CD14-positive monocyte (primary cell): Measurements from ENCODE around the gene GRIK2. TPM values are rescaled to one million over a fixed set of nuclear protein-coding genes. Genes with fewer than 3 reads are reported as not detected.

Source experiments
- DNase-seq, 3 donors: peaks; one replicate each; pipeline ENCODE4 v3.0.0-alpha.2; 2011 to 2022
- H2AFZ ChIP-seq: 2 replicates; pipeline ENCODE4 v1.6.0; 2012; ENCODE audit warnings: mild to moderate bottlenecking, low read depth, low read length, inconsistent platforms; ENCODE audit not compliant: insufficient read depth, poor library complexity, severe bottlenecking
- H3K27ac ChIP-seq, 2 donors: 1 replicate in 1 of 2; 2 replicates in 1 of 2; pipeline ENCODE4 v1.5.1; 2012 to 2013; ENCODE audit warnings: low read length in 2 of 2, control low read depth in 1 of 2, inconsistent platforms in 1 of 2, low read depth in 1 of 2, mild to moderate bottlenecking in 1 of 2
- H3K27me3 ChIP-seq, 2 donors: one replicate each; pipeline versions ENCODE4 v1.6.0 to v1.6.1; 2011 to 2013; ENCODE audit warnings: low read length in 2 of 2; ENCODE audit not compliant: control insufficient read depth in 2 of 2, insufficient read depth in 2 of 2
- H3K36me3 ChIP-seq, 2 donors: replicated peaks in 1 of 2; 1 replicate in 1 of 2; 2 replicates in 1 of 2; pipeline versions ENCODE4 v1.5.1 to v1.6.1; 2012 to 2013; ENCODE audit warnings: low read length in 2 of 2, control low read depth in 1 of 2, inconsistent platforms in 1 of 2, mild to moderate bottlenecking in 1 of 2; ENCODE audit not compliant: insufficient read depth in 2 of 2, control insufficient read depth in 1 of 2
- H3K4me1 ChIP-seq, 2 donors: 1 replicate in 1 of 2; 2 replicates in 1 of 2; pipeline versions ENCODE4 v1.5.1 to v1.6.1; 2012 to 2013; ENCODE audit warnings: low read length in 2 of 2, control low read depth in 1 of 2, inconsistent platforms in 1 of 2, mild to moderate bottlenecking in 1 of 2, moderate library complexity in 1 of 2; ENCODE audit not compliant: insufficient read depth in 2 of 2, control insufficient read depth in 1 of 2
- H3K4me2 ChIP-seq: replicated peaks from 2 replicates; pipeline ENCODE3; 2012; ENCODE audit warnings: low read length, moderate library complexity, mild to moderate bottlenecking; ENCODE audit not compliant: poor library complexity, severe bottlenecking; ENCODE audit errors: extremely low read depth
- H3K4me3 ChIP-seq, 3 experiments: fragments of 200-600 bp in 1 of 3; sonication (generic) in 1 of 3; replicated peaks in 1 of 3; 1 replicate in 2 of 3; 2 replicates in 1 of 3; pipeline ENCODE4 v1.5.1; 2011 to 2013; ENCODE audit warnings: low read length in 3 of 3, mild to moderate bottlenecking in 3 of 3, control low read depth in 2 of 3, low read depth in 2 of 3, inconsistent platforms in 1 of 3, moderate library complexity in 1 of 3
- H3K79me2 ChIP-seq: 2 replicates; pipeline ENCODE4 v1.6.0; 2012; ENCODE audit warnings: mild to moderate bottlenecking, control low read depth, inconsistent platforms, low read length, moderate library complexity; ENCODE audit not compliant: insufficient read depth
- H3K9ac ChIP-seq: 2 replicates; pipeline ENCODE4 v1.6.0; 2017; ENCODE audit warnings: low read length, mild to moderate bottlenecking; ENCODE audit not compliant: insufficient read depth, poor library complexity, severe bottlenecking
- H3K9me3 ChIP-seq, 2 donors: replicated peaks in 1 of 2; 1 replicate in 1 of 2; 2 replicates in 1 of 2; pipeline versions ENCODE4 v1.5.1 to v1.6.1; 2012 to 2013; ENCODE audit warnings: low read length in 2 of 2, control low read depth in 1 of 2; ENCODE audit not compliant: control insufficient read depth in 1 of 2, insufficient read depth in 1 of 2
- H4K20me1 ChIP-seq: 2 replicates; pipeline ENCODE4 v1.6.0; 2012; ENCODE audit warnings: mild to moderate bottlenecking, low read length, control low read depth, moderate library complexity; ENCODE audit not compliant: insufficient read depth
- H3K27ac Mint-ChIP-seq, 7 donors: one replicate each; pipeline ENCODE4 v1.8.0; 2020; ENCODE audit warnings: mild to moderate bottlenecking in 7 of 7, mixed read lengths in 7 of 7, moderate library complexity in 6 of 7, inconsistent platforms in 2 of 7
- H3K27me3 Mint-ChIP-seq, 3 donors: one replicate each; pipeline ENCODE4 v1.8.0; 2021 to 2022; ENCODE audit warnings: low read depth in 3 of 3, mild to moderate bottlenecking in 3 of 3, mixed read lengths in 3 of 3, moderate library complexity in 3 of 3, inconsistent platforms in 1 of 3
- H3K36me3 Mint-ChIP-seq, 2 donors: one replicate each; pipeline ENCODE4 v1.8.0; 2020; ENCODE audit warnings: mixed read lengths in 2 of 2, inconsistent platforms in 1 of 2, mild to moderate bottlenecking in 1 of 2
- H3K4me1 Mint-ChIP-seq: one replicate; pipeline ENCODE4 v1.8.0; 2020; ENCODE audit warnings: mild to moderate bottlenecking, mixed read lengths
- H3K4me3 Mint-ChIP-seq, 2 donors: one replicate each; pipeline ENCODE4 v1.8.0; 2020; ENCODE audit warnings: mild to moderate bottlenecking in 2 of 2, mixed read lengths in 2 of 2, moderate library complexity in 1 of 2
- H3K9me3 Mint-ChIP-seq, 7 donors: one replicate each; pipeline ENCODE4 v1.8.0; 2020 to 2022; ENCODE audit warnings: mixed read lengths in 7 of 7, mild to moderate bottlenecking in 6 of 7, moderate library complexity in 6 of 7, inconsistent platforms in 2 of 7
- WGBS: methylation state at CpG from one replicate; pipeline ENCODE4 v1.1.5; 2013; ENCODE audit warnings: missing lambda C conversion rate; ENCODE audit not compliant: insufficient coverage; 5-methylcytosine and 5-hydroxymethylcytosine counted together
- intact Hi-C, 2 donors: fragments of 100-400 bp; cut with micrococcal nuclease; formaldehyde crosslinking; loops; one replicate each; pipeline versions ENCODE4 v1.15.0 to v1.15.1; 2023
- polyA plus RNA-seq, 3 donors: library from polyadenylated mRNA; depleted of rRNA in 1 of 3; unstranded in 2 of 3; stranded (reverse) in 1 of 3; fragments of 300-500 nt in 2 of 3; fragments of >200 nt in 1 of 3; fragmentation: Illumina TruSeq in 2 of 3; gene quantifications; 1 replicate in 2 of 3; 2 replicates in 1 of 3; pipeline ENCODE4 v1.2.3, GENCODE V29; 2012 to 2021
- TF ChIP-seq, protein P1 (sequence below): fragments of 200-600 bp; IDR thresholded peaks from one replicate; pipeline ENCODE4 v1.8.0; 2022; ENCODE audit warnings: antibody characterized with exemption, mild to moderate bottlenecking

The GRIK2 gene
- polyA plus RNA-seq, 3 donors: not detected

DNA sequence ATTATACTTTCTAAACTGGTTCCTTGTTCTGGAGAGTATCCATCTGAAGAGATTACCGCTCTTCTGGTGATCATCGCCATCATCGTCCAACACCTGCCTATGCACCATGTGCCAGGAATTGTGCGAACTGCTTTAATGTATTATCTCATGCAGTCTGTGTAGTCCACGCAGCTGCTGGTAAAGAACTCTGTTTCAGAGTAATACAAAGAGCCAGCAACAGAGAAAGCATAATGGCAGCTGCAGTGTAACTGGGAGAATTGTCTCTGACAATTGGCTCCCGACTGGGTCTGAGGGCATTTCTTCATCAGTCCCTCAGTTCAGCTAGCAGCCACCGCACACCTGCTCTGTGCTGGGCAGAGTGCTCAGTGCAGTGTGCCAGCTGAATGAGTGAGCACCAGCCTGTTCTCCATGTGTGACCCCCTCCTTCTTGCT, 383.4 kb downstream of the GRIK2 start:
- intact Hi-C loops: no loop called here
- no peak overlapping the region for H3K4me3 ChIP-seq
- peaks cover 0 to 1% (median 0%) of the 10 kb centered on the region in 3 donors for H3K27me3 Mint-ChIP-seq

DNA sequence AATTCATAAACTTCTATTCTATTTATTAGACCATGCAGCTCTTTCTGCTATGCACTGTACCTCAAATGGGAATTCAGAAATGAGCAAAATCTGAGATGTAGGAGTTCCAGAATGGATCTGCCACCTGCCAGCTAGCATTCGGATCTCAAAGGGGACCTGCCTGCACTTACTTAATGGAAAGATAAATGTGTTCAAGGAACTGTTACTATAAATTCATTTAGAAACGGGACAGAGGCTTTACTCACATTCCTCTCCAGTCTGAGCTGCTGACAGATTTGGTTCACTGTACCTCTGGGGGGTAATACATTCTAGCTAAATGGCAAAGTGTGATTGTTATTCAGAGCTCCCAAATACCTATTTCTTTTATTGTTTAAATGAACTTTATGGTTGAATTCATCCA, 384.1 kb downstream of the GRIK2 start:
- Mint-ChIP-seq H3K4me3 (no peak overlapping the region), H3K27ac (no peak overlapping the region), H3K4me1 (no peaks in the 10 kb centered on the region), H3K27me3 (peaks cover 0 to 1% (median 0%) of the 10 kb centered on the region in 3 donors), H3K9me3 (peaks cover 0 to 5% (median 1%) of the 10 kb centered on the region in 7 donors), H3K36me3 (no peaks in the 10 kb centered on the region)
- H4K20me1 ChIP-seq: no peaks in the 10 kb centered on the region
- TF ChIP-seq, protein P1, sequence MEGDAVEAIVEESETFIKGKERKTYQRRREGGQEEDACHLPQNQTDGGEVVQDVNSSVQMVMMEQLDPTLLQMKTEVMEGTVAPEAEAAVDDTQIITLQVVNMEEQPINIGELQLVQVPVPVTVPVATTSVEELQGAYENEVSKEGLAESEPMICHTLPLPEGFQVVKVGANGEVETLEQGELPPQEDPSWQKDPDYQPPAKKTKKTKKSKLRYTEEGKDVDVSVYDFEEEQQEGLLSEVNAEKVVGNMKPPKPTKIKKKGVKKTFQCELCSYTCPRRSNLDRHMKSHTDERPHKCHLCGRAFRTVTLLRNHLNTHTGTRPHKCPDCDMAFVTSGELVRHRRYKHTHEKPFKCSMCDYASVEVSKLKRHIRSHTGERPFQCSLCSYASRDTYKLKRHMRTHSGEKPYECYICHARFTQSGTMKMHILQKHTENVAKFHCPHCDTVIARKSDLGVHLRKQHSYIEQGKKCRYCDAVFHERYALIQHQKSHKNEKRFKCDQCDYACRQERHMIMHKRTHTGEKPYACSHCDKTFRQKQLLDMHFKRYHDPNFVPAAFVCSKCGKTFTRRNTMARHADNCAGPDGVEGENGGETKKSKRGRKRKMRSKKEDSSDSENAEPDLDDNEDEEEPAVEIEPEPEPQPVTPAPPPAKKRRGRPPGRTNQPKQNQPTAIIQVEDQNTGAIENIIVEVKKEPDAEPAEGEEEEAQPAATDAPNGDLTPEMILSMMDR: no peak
- no peaks in the 10 kb centered on the region for H3K27me3 ChIP-seq
- H3K4me3 ChIP-seq: no peak overlapping the region
- H2AFZ ChIP-seq: no peak overlapping the region
- no peaks in the 10 kb centered on the region for H3K79me2 ChIP-seq
- H3K9ac ChIP-seq: no peak overlapping the region
- H3K4me1 ChIP-seq: no peaks in the 10 kb centered on the region
- no peak overlapping the region for H3K27ac ChIP-seq
- intact Hi-C loops: no loop called here
- no peak overlapping the region for H3K4me2 ChIP-seq
- DNase-seq: no peak
- no peaks in the 10 kb centered on the region for H3K36me3 ChIP-seq
- no peaks in the 10 kb centered on the region for H3K9me3 ChIP-seq
- no CpG with 5 or more reads among the region's 2 CpGs for WGBS

More for the DNA sequence above, 383.4 kb downstream of the GRIK2 start:
- WGBS: 96% methylated on average over 7 of the region's 7 CpGs
- no peaks in the 10 kb centered on the region for H3K9me3 ChIP-seq
- H3K27me3 ChIP-seq: no peaks in the 10 kb centered on the region
- Mint-ChIP-seq H3K36me3 (no peaks in the 10 kb centered on the region), H3K4me3 (no peak overlapping the region), H3K27ac (no peak overlapping the region), H3K4me1 (no peaks in the 10 kb centered on the region), H3K9me3 (peaks cover 0 to 2% (median 0%) of the 10 kb centered on the region in 7 donors)
- TF ChIP-seq, protein P1: no peak
- no peak overlapping the region for H2AFZ ChIP-seq
- no peaks in the 10 kb centered on the region for H3K79me2 ChIP-seq
- no peaks in the 10 kb centered on the region for H3K4me1 ChIP-seq
- no peaks in the 10 kb centered on the region for H3K36me3 ChIP-seq
- no peak overlapping the region for H3K4me2 ChIP-seq
- H4K20me1 ChIP-seq: no peaks in the 10 kb centered on the region
- no peak overlapping the region for H3K9ac ChIP-seq
- no peak overlapping the region for H3K27ac ChIP-seq
- DNase-seq: no peak
